Right cardiac atrium (tissue), 5 donors: ENCODE data around the gene SPRR2G. TPM values are rescaled to one million over a fixed set of nuclear protein-coding genes. Genes with fewer than 3 reads are reported as not detected.
"Not testable (repeated sequence)": the region's sequence is repeated elsewhere in the genome, so short reads cannot be mapped to it uniquely, and the experiment has no call there.

Source experiments
- ATAC-seq, 2 donors: fragments of 200-7000 bp; cut with Tn5 transposase; one replicate each; pipeline versions ENCODE4 v1.8.0 to v1.9.1; 2020; ENCODE audit warnings: moderate library complexity in 2 of 2, mild to moderate bottlenecking in 1 of 2
- DNase-seq, 3 donors: peaks; one replicate each; pipeline ENCODE4 v3.0.0-alpha.2; 2020
- H3K27ac ChIP-seq: one replicate; pipeline ENCODE4 v1.5.1; 2013; ENCODE audit warnings: mild to moderate bottlenecking, low read length, control low read depth, moderate library complexity
- H3K27me3 ChIP-seq: one replicate; pipeline ENCODE4 v1.6.1; 2013; ENCODE audit not compliant: control insufficient read depth, insufficient read depth
- H3K4me1 ChIP-seq: one replicate; pipeline ENCODE4 v1.6.1; 2013; ENCODE audit warnings: low read length; ENCODE audit not compliant: control insufficient read depth, insufficient read depth
- H3K4me3 ChIP-seq: one replicate; pipeline ENCODE4 v1.5.1; 2013; ENCODE audit warnings: low read length, control low read depth
- H3K9me3 ChIP-seq: one replicate; pipeline ENCODE4 v1.6.1; 2013; ENCODE audit warnings: low read length; ENCODE audit not compliant: control insufficient read depth
- WGBS: extraction: QIAGEN DNeasy Blood & Tissue Kit; methylation state at CpG from one replicate; pipeline ENCODE4 v1.1.7; 2013; 5-methylcytosine and 5-hydroxymethylcytosine counted together
- intact Hi-C, 4 donors: fragments of 100-400 bp; cut with DNase I; formaldehyde crosslinking; loops; one replicate each; pipeline versions ENCODE4 v1.11.0 to v1.14.0; 2022 to 2023
- polyA plus RNA-seq: library from polyadenylated mRNA; stranded (reverse); fragments of 200-250 nt; gene quantifications from one replicate; pipeline ENCODE4 v1.2.3, GENCODE V29; 2013
- total RNA-seq, 4 donors: library from RNA; stranded (reverse); fragmentation: NEBNext Ultra II Directional; extraction: Animal tissue kit (Norgen Biotek cat#: 25700); gene quantifications; one replicate each; pipeline ENCODE4 v1.2.1, GENCODE V29; 2021
- donor health status: healthy with polysubstance abuse.
- donor health status: DM: no; HTN: yes; CAD: no.
- donor health status: DM: no; HTN: no; CAD: no.
- donor health status: DM: no; HTN: yes; CAD: no; lungs with severe emphysema.
- donor health status: DM: yes; HTN: yes; CAD: no.

SPRR2G gene
- total and polyA plus RNA-seq, 5 donors, result not detected

DNA sequence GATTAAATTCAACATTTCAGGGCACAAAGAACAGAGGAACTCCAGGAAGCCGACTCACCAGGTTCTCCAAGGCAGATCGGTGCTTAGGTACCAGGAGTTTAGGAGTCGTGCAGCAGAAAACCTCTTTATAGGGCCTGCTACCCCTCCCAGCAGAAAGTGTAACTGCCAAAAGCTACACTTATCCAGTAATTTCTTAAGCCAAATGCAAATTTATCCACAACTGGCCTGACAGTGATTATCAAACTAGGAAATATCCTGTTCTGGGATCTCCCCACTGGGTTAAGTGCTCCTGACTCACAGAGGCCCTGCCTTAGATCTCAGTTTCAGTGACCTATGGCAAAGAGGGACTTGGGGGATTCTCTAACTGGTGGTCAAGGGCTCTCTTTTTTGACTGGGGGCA, 37.3 kb downstream of the SPRR2G start, which contains the start of gene SPRR2F:
TSS of gene SPRR2F (minus strand) at position 101 of the 400 bp plus-strand sequence. CDS start 783 bp downstream, outside the sequence.
- H3K4me1 ChIP-seq, result no peaks in the 10 kb centered on the region
- intact Hi-C loops, result no loop called here
- no peak within 1 kb of the TSS for H3K4me3 ChIP-seq
- DNase-seq (no peak), ATAC-seq (no peak)
- H3K27ac ChIP-seq, result no peak within 1 kb of the TSS
- H3K27me3 ChIP-seq, result no peaks in the 10 kb centered on the region
- WGBS, result 74% methylated on average over 3 of the region's 3 CpGs
- H3K9me3 ChIP-seq, result no peaks in the 10 kb centered on the region

DNA sequence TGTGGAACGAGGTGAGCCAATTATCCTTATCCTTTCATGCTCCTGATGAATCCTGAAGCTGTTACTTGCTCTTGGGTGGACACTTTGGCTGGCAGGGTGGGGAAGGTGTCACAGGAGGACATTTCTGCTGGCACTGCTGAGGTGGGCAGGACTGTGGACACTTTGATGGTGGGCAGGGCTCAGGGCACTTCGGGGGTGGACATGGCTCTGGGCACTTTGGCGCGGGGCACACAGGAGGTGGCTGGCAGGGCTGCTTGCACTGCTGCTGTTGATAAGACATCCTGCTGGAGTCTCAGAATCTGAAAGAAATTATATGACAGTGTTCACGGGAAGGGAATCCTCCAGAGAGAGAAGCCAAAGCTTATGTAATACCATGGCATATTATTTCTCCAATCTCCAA, 38.2 kb downstream of the SPRR2G start:
- H3K27me3 ChIP-seq, H3K27ac ChIP-seq, intact Hi-C loops, ATAC-seq, H3K4me3 ChIP-seq, H3K4me1 ChIP-seq, H3K9me3 ChIP-seq, DNase-seq: not testable (repeated sequence)
- WGBS, result 55% methylated on average over 5 of the region's 5 CpGs

DNA sequence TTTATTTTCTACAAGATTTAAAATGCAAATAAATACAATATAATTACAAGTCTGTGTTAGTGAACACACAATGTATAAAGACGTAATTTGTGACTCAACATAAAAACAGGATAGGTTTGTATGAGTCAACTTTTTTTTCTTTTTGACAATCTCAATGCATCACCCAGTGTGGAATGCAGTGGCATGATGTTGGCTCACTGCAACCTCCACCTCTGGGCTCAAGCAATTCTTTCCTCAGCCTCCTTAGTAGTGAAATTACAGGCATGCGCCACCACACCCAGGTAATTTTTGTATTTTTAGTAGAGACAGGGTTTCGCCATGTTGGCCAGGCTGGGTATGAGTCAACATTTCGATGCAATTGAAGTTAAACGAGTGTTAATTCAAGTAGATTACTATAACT, 50.4 kb downstream of the SPRR2G start:
- no peaks in the 10 kb centered on the region for H3K27me3 ChIP-seq
- DNase-seq (no peak), ATAC-seq (no peak)
- no peaks in the 10 kb centered on the region for H3K9me3 ChIP-seq
- no peak overlapping the region for H3K27ac ChIP-seq
- intact Hi-C loops, result no loop called here
- H3K4me3 ChIP-seq, result no peak overlapping the region
- 89% methylated on average over 5 of the region's 5 CpGs for WGBS
- H3K4me1 ChIP-seq, result no peaks in the 10 kb centered on the region

Other genes starting within 250 kb of the SPRR2G start
- gene IVL, start 242.3 kb downstream of the SPRR2G start, total RNA-seq, result not detected
- not detected for gene IVL, start 242.3 kb downstream of the SPRR2G start, polyA plus RNA-seq
- not detected for gene SPRR5, start 203.7 kb downstream of the SPRR2G start, total RNA-seq
- not detected for gene SPRR5, start 203.7 kb downstream of the SPRR2G start, polyA plus RNA-seq
- gene SPRR4, start 180.2 kb downstream of the SPRR2G start, total RNA-seq, result not detected
- not detected for gene SPRR4, start 180.2 kb downstream of the SPRR2G start, polyA plus RNA-seq
- not detected for gene SPRR1A, start 166.8 kb downstream of the SPRR2G start, total RNA-seq
- not detected for gene SPRR1A, start 166.8 kb downstream of the SPRR2G start, polyA plus RNA-seq
- gene SPRR3, start 149.1 kb downstream of the SPRR2G start, total RNA-seq, result not detected
- 0.50 TPM for gene SPRR3, start 149.1 kb downstream of the SPRR2G start, polyA plus RNA-seq
- gene SPRR1B, start 119.7 kb downstream of the SPRR2G start, total RNA-seq, result not detected
- not detected for gene SPRR1B, start 119.7 kb downstream of the SPRR2G start, polyA plus RNA-seq
- gene SPRR2D, start 109.8 kb downstream of the SPRR2G start, total RNA-seq, result not detected
- gene SPRR2D, start 109.8 kb downstream of the SPRR2G start, polyA plus RNA-seq, result not detected
- not detected for gene SPRR2A, start 93.4 kb downstream of the SPRR2G start, total RNA-seq
- gene SPRR2A, start 93.4 kb downstream of the SPRR2G start, polyA plus RNA-seq, result 0.14 TPM
- gene SPRR2B, start 79.3 kb downstream of the SPRR2G start, total RNA-seq, result not detected
- gene SPRR2B, start 79.3 kb downstream of the SPRR2G start, polyA plus RNA-seq, result not detected
- not detected for gene SPRR2E, start 56.4 kb downstream of the SPRR2G start, total RNA-seq
- not detected for gene SPRR2E, start 56.4 kb downstream of the SPRR2G start, polyA plus RNA-seq
- gene SPRR2F, start 37.4 kb downstream of the SPRR2G start, total RNA-seq, result under 1 TPM in 1 of 4 donors, not detected in 3; 0.37 TPM
- not detected for gene SPRR2F, start 37.4 kb downstream of the SPRR2G start, polyA plus RNA-seq
- gene LELP1, start 52.5 kb upstream of the SPRR2G start, total RNA-seq, result not detected
- gene LELP1, start 52.5 kb upstream of the SPRR2G start, polyA plus RNA-seq, result not detected
- gene PRR9, start 66.7 kb upstream of the SPRR2G start, total RNA-seq, result not detected
- gene PRR9, start 66.7 kb upstream of the SPRR2G start, polyA plus RNA-seq, result not detected
- not detected for gene LORICRIN, start 108.8 kb upstream of the SPRR2G start, total RNA-seq
- not detected for gene LORICRIN, start 108.8 kb upstream of the SPRR2G start, polyA plus RNA-seq
- gene PGLYRP3, start 162.1 kb upstream of the SPRR2G start, total RNA-seq, result not detected
- not detected for gene PGLYRP3, start 162.1 kb upstream of the SPRR2G start, polyA plus RNA-seq
- not detected for gene PGLYRP4, start 198.0 kb upstream of the SPRR2G start, total RNA-seq
- not detected for gene PGLYRP4, start 198.0 kb upstream of the SPRR2G start, polyA plus RNA-seq
- 100 to 1,000 TPM in 3 of 4 donors, 10 to 100 TPM in 1; 48.6 to 167 (median 142) TPM for gene S100A9, start 207.0 kb upstream of the SPRR2G start, total RNA-seq
- 69.9 TPM for gene S100A9, start 207.0 kb upstream of the SPRR2G start, polyA plus RNA-seq
- gene S100A12, start 224.7 kb upstream of the SPRR2G start, total RNA-seq, result 1 to 10 TPM in 3 of 4 donors, under 1 TPM in 1; 0.68 to 2.6 (median 2.0) TPM
- gene S100A12, start 224.7 kb upstream of the SPRR2G start, polyA plus RNA-seq, result 1.9 TPM
- 10 to 100 TPM; 27.5 to 98.1 (median 66.9) TPM for gene S100A8, start 240.2 kb upstream of the SPRR2G start, total RNA-seq
- 42.3 TPM for gene S100A8, start 240.2 kb upstream of the SPRR2G start, polyA plus RNA-seq